T-helper 1 cell (primary cell): ENCODE results near the gene GCFC2.
"Not testable (repeated sequence)": the region's sequence is repeated elsewhere in the genome, so short reads cannot be mapped to it uniquely, and the experiment has no call there.

Experiments used
- DNase-seq, 5 donors: peaks; one replicate each; pipeline ENCODE4 v3.0.0-alpha.2; 2012 to 2020

Gene GCFC2

DNA sequence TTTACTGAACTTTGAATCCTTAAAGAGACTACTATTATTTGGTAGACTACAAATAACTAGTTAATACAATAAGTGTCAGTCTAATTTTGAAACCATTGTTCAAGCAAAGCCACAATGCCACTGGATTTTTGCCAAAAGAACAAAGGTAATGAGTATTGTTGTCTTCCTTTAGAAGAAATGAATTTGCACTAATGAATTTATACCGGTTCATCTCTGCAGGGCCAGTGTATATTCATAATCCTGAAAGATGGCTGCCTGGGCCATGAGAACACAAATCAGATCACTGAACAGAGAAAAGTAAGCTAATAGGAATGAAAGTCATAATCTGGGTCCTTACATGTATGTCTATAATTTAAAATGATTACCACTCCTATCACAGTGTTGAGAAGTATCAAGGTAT is 31.2 kb downstream of the GCFC2 start:
- DNase-seq: no peak

DNA sequence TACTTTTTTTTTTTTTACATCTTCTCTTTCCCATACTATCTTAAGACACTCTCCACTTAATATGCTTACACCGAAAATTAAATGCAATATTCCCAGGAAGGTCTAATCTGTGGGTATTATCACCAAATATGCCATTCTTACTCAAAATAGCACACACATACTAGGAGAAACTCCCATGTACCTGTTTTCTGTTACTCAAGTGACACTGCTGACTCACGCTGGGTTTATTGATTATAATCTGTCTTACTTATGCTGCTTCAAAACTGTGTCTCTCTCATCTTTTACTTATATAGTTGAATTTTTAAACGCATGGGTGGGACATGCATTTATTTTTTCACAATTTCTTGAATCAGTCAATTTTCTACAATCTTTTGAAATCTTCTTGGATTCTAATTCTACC is 34.3 kb downstream of the GCFC2 start:
- DNase-seq: no peak

GRCh38 chr2:75675908-75676307 is 34.8 kb downstream of the GCFC2 start:
- no peak for DNase-seq

DNA sequence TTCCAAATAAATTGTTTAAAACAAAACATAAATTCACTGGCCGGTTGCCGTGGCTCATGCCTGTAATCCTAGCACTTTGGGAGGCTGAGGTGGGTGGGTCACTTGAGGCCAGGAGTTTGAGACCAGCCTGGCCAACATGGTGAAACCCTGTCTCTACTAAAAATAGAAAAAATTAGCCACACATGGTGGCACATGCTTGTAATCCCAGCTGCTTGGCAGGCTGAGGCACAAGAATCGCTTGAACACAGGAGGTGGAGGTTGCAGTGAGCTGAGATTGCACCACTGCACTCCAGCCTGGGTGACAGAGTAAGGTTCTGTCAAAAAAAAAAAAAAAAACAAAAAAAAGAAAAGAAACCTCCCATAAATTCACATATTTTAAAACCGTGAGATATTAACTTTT is 35.3 kb downstream of the GCFC2 start:
- DNase-seq: not testable (repeated sequence)

- no peak for DNase-seq
Observed at GRCh38 chr2:75667884-75668283, 42.8 kb downstream of the GCFC2 start.

DNA sequence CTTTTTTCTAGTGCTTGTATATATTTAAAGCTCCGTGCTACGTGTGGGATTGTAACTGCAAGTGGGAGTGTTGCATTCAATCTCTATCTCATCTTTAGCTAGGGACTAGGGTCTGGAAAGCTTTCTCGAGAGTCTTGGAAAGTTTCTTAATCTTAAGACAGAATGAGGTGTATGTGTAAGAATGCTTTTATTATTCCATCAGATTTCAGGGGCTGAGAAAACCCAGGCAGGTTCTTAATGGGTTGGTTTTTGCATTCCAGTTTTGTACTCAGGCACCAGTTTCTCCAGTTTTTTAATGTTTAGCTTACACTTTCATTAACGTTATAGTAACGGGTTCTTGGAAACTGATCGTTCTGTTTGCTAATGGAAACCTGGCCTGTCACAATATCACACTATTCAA is 43.8 kb downstream of the GCFC2 start:
- no peak for DNase-seq

- DNase-seq: no peak
Observed at GRCh38 chr2:75657798-75658197, 52.9 kb downstream of the GCFC2 start.

DNA sequence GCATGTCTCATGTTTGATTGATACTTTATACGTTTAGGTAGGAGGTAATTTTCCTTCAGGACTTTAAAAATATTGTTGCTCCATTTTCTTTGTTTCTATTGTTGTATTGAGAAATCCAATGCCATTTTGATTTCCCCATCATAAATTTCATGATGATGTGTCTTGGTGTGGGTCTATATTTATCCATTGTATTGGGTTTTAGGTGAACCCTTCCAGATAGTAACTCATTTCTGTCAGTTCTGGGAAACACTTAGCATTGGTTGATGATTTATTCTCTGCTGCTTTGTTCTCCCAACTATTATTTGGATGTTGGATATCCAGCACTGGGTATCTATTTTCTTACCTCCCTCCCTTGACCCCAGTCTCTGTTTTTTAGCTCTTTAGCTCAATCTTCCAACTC is 54.2 kb downstream of the GCFC2 start:
- no peak for DNase-seq

- DNase-seq: no peak
Observed at GRCh38 chr2:75655861-75656260, 54.9 kb downstream of the GCFC2 start.

DNA sequence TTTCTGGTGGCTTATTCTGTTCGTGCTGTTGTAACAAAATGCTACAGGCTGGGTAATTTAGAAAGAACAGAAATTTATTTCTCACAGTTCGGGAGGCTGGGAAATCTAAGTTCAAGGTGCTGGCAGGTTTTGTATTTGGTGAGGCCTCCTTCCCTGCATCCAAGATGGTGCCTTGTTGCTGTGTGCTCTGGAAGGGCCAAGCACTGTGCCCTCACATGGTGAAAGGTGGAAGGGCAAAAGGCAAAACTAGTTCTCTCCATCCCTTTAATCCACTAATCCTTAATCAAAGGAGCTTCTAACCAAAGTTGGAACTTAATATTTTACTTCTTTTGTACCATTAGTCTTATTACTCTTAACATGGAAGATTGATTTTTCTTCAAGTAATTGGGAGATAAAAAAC is 56.7 kb downstream of the GCFC2 start:
- no peak for DNase-seq

- no peak for DNase-seq
Observed at GRCh38 chr2:75647771-75648170, 62.9 kb downstream of the GCFC2 start.

- DNase-seq: peak; percentile 50 to 85 (median 63)
Observed at GRCh38 chr2:75646583-75647425, 63.9 kb downstream of the GCFC2 start, which contains the start of gene MRPL19. TSS of gene MRPL19 (plus strand) at chr2:75646783. CDS start at chr2:75646808, 25 bp downstream.

- no peak for DNase-seq
Observed at GRCh38 chr2:75646090-75646582, 64.6 kb downstream of the GCFC2 start.

- no peak for DNase-seq
Observed at GRCh38 chr2:75645643-75646042, 65.1 kb downstream of the GCFC2 start.

DNA sequence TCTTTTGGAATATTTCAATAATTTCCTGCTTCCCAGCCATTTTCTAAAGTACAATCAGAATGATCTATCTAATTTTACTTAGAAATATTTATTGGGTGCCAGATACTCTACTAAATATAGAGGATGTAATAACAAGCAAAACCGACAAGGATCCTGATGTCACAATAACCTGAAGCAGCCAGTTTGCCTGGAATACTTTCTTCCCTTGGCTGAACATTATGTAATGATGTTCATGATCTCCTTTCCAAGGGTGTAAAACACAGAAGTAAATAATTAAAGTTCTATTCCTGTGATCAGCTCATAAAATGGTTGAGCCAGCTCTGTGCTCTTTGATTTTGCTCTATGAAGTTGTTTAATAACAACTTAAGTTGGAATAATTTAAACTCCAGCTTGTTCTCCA is 66.7 kb downstream of the GCFC2 start:
- DNase-seq: no peak

DNA sequence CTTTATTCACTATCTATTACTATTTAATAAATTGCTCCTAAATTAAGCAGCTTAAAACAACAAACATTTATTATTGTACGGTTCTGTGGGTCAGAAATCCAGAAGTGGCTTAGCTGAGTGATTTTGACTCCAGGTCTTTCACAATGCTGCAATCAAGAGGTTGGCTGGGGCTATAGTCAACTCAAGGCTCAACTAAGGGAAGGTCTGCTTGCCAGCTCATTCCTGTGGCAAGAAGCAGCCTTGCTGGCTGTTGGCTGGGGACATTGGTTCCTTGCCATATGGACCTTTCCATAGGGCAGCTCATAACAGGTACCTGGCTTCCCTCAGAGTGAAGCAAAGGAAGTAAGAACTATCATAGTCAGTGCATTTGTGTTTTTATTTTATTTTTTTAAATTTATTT is 69.1 kb downstream of the GCFC2 start:
- DNase-seq: no peak

DNA sequence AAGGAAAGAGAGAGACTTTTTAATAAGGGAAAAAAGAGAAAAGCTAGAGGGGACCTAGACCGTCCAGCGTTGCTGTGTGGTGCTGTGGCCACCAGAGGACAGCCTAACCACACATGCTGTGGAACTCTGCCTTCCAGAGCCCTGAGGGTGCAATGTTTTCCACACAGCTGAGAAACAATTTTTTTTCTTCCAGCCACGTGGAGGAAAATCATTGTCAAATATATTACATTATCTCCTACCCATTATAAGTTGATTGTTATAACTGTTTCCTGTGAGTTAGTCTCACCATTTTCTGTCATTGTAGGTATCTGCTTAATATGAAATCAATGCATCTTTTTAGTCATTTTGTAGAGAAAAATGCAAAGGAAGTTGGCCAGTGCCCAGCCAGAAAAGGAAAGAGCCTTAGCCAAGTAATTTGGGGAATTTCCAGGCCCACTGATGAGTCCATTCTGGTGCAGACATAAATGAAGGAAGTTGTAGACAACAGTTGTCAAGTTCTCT is 70.0 kb downstream of the GCFC2 start:
- DNase-seq: peak in 3 of 5 donors; percentile 8 to 29 (median 29)

- DNase-seq: no peak
Observed at GRCh38 chr2:75637568-75637967, 73.1 kb downstream of the GCFC2 start.

- no peak for DNase-seq
Observed at GRCh38 chr2:75634945-75635344, 75.8 kb downstream of the GCFC2 start.

- DNase-seq: no peak
Observed at GRCh38 chr2:75633620-75634019, 77.1 kb downstream of the GCFC2 start.

GRCh38 chr2:75632813-75633212 is 77.9 kb downstream of the GCFC2 start:
- no peak for DNase-seq

GRCh38 chr2:75632091-75632701 is 78.5 kb downstream of the GCFC2 start:
- DNase-seq: no peak

DNA sequence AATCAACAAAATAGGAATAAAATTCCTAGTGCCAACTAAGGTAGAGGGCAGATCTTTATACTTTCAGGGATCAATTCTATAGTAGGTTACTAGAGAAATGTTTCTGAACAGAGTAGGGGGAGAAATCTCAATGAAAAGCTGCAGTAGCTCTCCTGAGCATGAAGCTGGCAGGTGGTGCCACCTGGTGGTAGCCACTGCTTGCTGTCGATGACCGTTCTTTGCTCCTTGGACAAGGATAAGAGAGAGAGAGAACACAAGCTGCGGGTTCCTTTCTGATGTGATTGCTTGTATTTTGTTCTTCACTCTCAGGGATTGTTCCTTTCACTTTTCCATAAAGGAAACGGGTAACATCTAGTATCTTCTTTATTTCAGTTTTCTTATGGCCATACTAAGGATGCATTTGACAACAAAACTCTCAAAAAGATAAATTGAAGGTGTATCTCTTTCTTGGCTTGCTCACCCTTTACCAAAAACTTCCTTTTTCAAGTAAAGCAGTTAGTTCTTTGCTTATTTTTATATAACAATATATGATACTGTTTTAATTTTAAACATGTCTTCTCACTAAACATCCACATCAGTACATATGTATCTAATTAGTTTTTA is 82.7 kb downstream of the GCFC2 start:
- DNase-seq: peak in 3 of 5 donors; percentile 32 to 42 (median 36)

DNA sequence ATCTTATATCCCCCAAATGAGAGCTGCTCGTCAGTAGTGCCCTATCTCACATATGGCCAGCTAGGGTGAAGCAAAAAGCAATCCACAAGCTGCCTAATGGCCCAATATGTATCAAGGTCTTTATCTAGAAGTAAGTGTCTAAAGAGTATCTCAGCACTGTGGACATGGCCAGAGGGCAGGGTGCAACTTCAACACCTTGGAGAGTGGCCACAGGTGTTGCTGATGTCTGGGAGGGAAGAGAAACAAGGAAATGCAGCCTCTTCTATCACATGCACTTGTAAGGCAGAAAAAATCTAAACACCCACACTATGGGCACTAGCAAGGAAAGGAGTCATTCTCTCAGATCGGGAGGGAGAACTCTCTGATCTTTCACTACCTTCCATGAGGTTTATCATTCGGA is 87.8 kb downstream of the GCFC2 start:
- DNase-seq: no peak
